KMS-11 (cell line): Measurements from ENCODE around the gene TUBGCP2.

ENCODE experiments used
- H2AFZ ChIP-seq: fragments of 200-600 bp; sonication (generic); 2 replicates; pipeline ENCODE4 v1.6.1; 2016; ENCODE audit warnings: antibody characterized with exemption, mixed run types, low read depth
- H3K27ac ChIP-seq: fragments of 200-600 bp; sonication (generic); 2 replicates; pipeline ENCODE4 v1.6.1; 2016; ENCODE audit warnings: mild to moderate bottlenecking, mixed run types
- H3K27me3 ChIP-seq: fragments of 200-600 bp; sonication (generic); 2 replicates; pipeline ENCODE4 v1.6.1; 2017; ENCODE audit warnings: mild to moderate bottlenecking, low read depth, mixed run types, moderate library complexity; ENCODE audit not compliant: insufficient read depth
- H3K36me3 ChIP-seq: fragments of 200-600 bp; sonication (generic); 2 replicates; pipeline ENCODE4 v1.6.1; 2017; ENCODE audit warnings: mild to moderate bottlenecking, mixed run types; ENCODE audit not compliant: insufficient read depth
- H3K4me1 ChIP-seq: fragments of 200-600 bp; sonication (generic); 2 replicates; pipeline ENCODE4 v1.6.1; 2016; ENCODE audit warnings: mild to moderate bottlenecking, low read depth, mixed run types; ENCODE audit not compliant: poor library complexity, severe bottlenecking
- H3K4me2 ChIP-seq: fragments of 200-600 bp; sonication (generic); 2 replicates; pipeline ENCODE4 v1.7.0; 2016; ENCODE audit warnings: mild to moderate bottlenecking, mixed run types
- H3K4me3 ChIP-seq: fragments of 200-600 bp; sonication (generic); IDR thresholded peaks from 2 replicates; pipeline ENCODE4 v1.6.1; 2017; ENCODE audit warnings: low read depth, low read length, mixed read lengths; ENCODE audit not compliant: insufficient read depth
- H3K79me2 ChIP-seq: fragments of 200-600 bp; sonication (generic); 2 replicates; pipeline ENCODE4 v1.6.1; 2016; ENCODE audit warnings: low read depth, mixed run types; ENCODE audit not compliant: insufficient read depth
- H3K9ac ChIP-seq: fragments of 200-600 bp; sonication (generic); 2 replicates; pipeline ENCODE4 v1.6.1; 2016; ENCODE audit warnings: mild to moderate bottlenecking, mixed run types
- H4K20me1 ChIP-seq: fragments of 200-600 bp; sonication (generic); 2 replicates; pipeline ENCODE4 v1.6.1; 2016; ENCODE audit warnings: mild to moderate bottlenecking, mixed run types; ENCODE audit not compliant: insufficient read depth
- TF ChIP-seq, protein P1 (sequence below): fragments of 200-600 bp; sonication (generic); conservative IDR thresholded peaks from 2 replicates; pipeline ENCODE4 v1.6.1; 2017; ENCODE audit warnings: low read depth, mild to moderate bottlenecking, antibody characterized with exemption, low read length, moderate library complexity, mixed read lengths

TUBGCP2 gene

DNA sequence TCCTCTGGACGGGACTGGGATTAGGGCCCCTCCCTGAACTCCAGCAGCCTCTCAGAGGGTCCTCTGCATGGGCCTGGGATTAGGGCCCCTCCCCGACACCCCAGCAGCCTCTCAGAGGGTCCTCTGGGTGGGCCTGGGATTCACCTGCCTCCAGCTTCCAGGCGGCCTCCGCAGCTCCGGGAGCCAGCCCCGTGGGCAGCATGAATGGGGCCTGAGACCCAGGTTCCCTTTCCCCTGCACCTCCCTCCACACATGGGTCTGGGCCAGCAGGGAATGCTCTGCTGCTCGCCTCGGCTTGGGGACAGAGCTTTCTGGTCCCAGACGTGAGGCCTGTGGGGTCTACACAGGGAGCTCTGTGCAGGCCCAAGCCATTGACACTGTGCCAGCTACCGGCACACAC, 5.5 kb downstream of the TUBGCP2 start:
- H3K27me3 ChIP-seq, result no peaks in the 10 kb centered on the region
- no peak overlapping the region for H2AFZ ChIP-seq
- peaks cover 41% of the 10 kb centered on the region; the same call in 1 of the 2 replicates for H3K79me2 ChIP-seq
- H3K36me3 ChIP-seq, result no peaks in the 10 kb centered on the region
- H3K4me1 ChIP-seq, result peaks cover 9% of the 10 kb centered on the region
- H3K4me2 ChIP-seq, result no peak overlapping the region
- H3K27ac ChIP-seq, result no peak overlapping the region
- TF ChIP-seq, protein P1, sequence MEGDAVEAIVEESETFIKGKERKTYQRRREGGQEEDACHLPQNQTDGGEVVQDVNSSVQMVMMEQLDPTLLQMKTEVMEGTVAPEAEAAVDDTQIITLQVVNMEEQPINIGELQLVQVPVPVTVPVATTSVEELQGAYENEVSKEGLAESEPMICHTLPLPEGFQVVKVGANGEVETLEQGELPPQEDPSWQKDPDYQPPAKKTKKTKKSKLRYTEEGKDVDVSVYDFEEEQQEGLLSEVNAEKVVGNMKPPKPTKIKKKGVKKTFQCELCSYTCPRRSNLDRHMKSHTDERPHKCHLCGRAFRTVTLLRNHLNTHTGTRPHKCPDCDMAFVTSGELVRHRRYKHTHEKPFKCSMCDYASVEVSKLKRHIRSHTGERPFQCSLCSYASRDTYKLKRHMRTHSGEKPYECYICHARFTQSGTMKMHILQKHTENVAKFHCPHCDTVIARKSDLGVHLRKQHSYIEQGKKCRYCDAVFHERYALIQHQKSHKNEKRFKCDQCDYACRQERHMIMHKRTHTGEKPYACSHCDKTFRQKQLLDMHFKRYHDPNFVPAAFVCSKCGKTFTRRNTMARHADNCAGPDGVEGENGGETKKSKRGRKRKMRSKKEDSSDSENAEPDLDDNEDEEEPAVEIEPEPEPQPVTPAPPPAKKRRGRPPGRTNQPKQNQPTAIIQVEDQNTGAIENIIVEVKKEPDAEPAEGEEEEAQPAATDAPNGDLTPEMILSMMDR, result no peak
- no peak overlapping the region for H3K9ac ChIP-seq
- no peak overlapping the region for H3K4me3 ChIP-seq
- H4K20me1 ChIP-seq, result no peaks in the 10 kb centered on the region

DNA sequence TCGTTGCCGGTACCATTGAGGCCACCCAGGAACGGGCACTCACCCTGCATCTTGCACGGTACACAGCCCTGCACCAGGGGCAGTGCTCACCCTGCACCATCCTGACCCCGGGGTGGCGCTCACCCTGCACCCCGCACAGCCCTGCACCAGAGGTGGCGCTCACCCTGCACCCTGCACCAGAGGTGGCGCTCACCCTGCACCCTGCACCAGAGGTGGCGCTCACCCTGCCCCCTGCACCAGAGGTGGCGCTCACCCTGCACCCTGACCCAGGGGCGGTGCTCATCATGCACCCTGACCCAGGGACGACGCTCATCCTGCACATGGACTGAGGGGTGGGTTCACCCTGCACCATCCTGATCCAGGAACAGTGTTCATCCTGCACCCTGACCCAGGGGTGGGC, 6.4 kb downstream of the TUBGCP2 start:
- no peak overlapping the region for H2AFZ ChIP-seq
- no peak overlapping the region for H3K9ac ChIP-seq
- no peak overlapping the region for H3K4me2 ChIP-seq
- H3K36me3 ChIP-seq, result no peaks in the 10 kb centered on the region; the same call in 1 of the 2 replicates
- H3K4me3 ChIP-seq, result no peak overlapping the region
- H4K20me1 ChIP-seq, result no peaks in the 10 kb centered on the region
- peaks cover 5% of the 10 kb centered on the region for H3K4me1 ChIP-seq
- H3K27ac ChIP-seq, result no peak overlapping the region
- TF ChIP-seq, protein P1, result no peak
- H3K79me2 ChIP-seq, result peaks cover 31% of the 10 kb centered on the region; the same call in 1 of the 2 replicates
- H3K27me3 ChIP-seq, result no peaks in the 10 kb centered on the region

DNA sequence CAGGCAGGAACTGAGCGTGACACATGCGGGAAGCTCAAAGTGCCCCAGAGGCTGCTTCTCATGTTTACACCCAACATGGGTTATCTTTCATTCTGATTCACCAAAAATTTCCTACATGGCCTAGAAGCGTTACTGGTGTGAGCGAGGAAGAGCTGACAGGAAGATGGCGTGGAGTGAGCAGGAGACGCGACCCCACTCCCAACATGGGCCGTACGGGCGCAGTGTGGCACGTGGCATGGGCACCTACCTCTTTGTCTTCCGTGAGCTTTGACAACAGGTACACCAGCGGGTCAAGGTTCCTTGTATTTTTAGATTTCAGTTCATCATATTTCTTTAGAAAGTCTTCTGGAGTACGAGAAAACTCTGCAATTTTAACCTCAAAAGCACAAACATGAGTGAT, 8.9 kb downstream of the TUBGCP2 start:
- H3K9ac ChIP-seq, result no peak overlapping the region
- H2AFZ ChIP-seq, result no peak overlapping the region
- H4K20me1 ChIP-seq, result no peaks in the 10 kb centered on the region
- H3K4me1 ChIP-seq, result no peaks in the 10 kb centered on the region
- no peaks in the 10 kb centered on the region for H3K27me3 ChIP-seq
- no peak overlapping the region for H3K4me3 ChIP-seq
- H3K79me2 ChIP-seq, result peaks cover 12% of the 10 kb centered on the region; the same call in 1 of the 2 replicates
- TF ChIP-seq, protein P1, result no peak
- no peak overlapping the region for H3K4me2 ChIP-seq
- no peak overlapping the region for H3K27ac ChIP-seq
- H3K36me3 ChIP-seq, result no peaks in the 10 kb centered on the region; the same call in 1 of the 2 replicates

DNA sequence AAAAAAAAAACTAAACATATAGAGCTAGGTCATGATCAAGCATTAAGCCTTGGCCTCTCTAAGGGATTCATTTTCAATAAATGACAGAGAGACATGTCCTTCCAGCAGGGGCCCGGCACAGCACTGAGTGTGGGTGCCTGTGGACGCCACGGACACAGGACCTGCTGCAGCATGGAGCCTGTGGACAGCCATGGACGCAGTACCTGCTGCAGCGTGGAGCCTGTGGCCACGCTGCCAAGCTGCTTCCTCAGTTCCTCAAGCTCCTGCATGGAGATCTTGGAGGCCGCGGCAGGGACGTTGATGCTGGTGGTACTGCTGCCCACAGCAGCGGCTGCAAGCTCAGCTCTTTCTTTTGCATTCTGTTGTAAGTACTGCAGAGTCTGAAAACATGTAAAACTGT, 9.4 kb downstream of the TUBGCP2 start:
- Histone ChIP-seq H3K27me3 (no peaks in the 10 kb centered on the region), H3K4me1 (no peaks in the 10 kb centered on the region), H3K27ac (no peak overlapping the region), H3K9ac (no peak overlapping the region), H3K4me2 (no peak overlapping the region), H3K79me2 (peaks cover 7% of the 10 kb centered on the region; the same call in 1 of the 2 replicates), H4K20me1 (no peaks in the 10 kb centered on the region), H3K36me3 (no peaks in the 10 kb centered on the region; the same call in 1 of the 2 replicates), H3K4me3 (no peak overlapping the region), H2AFZ (no peak overlapping the region)
- TF ChIP-seq, protein P1, result no peak
